HepG2 (cell line): ENCODE measurements around the gene DNAH8. TPM values are rescaled to one million over a fixed set of nuclear protein-coding genes. Genes with fewer than 3 reads are reported as not detected.
A peak's percentile ranks its signal among the peaks of the same experiment; 100 is the strongest.

Experiments used
- ATAC-seq: fragments of 200-7000 bp; cut with Tn5 transposase; 3 replicates; pipeline ENCODE4 v1.9.1; 2020; ENCODE audit warnings: mild to moderate bottlenecking, moderate library complexity
- BruUV-seq: library from RNA; stranded (reverse); fragments of 400-500 nt; replicated peaks from 2 replicates; lab custom pipeline; 2021; lab: Mats Ljungman, UMichigan
- CTCF ChIA-PET: fragments of 300-600 bp; formaldehyde crosslinking; extraction: SDS; loops from one replicate; lab custom pipeline; 2021; ENCODE audit warnings: low total read pairs, inconsistent platforms, low intra/inter-chr PET ratio; lab: Yijun Ruan, JAX
- POLR2A ChIA-PET: fragments of 350-600 bp; sonication (Branson Sonifier 250); formaldehyde crosslinking; loops from one replicate; lab custom pipeline; 2020; ENCODE audit warnings: antibody characterized with exemption, inconsistent platforms; lab: Yijun Ruan, JAX
- DNase-seq: peaks from one replicate; pipeline ENCODE4 v3.0.0-alpha.2; 2015; ENCODE audit warnings: low spot score
- FAIRE-seq: peaks from 3 replicates; lab custom pipeline; 2011; peaks lifted over from hg19 to GRCh38; lab: Jason Lieb, UNC
- H2AFZ ChIP-seq: one replicate; pipeline ENCODE4 v1.6.1; 2011; ENCODE audit warnings: low read length, inconsistent platforms
- H3K27ac ChIP-seq: fragments of 300-600 bp; 3 replicates; pipeline ENCODE4 v1.8.0; 2011; ENCODE audit warnings: mixed run types, mild to moderate bottlenecking, mixed read lengths, low read length, inconsistent platforms; ENCODE audit not compliant: insufficient read depth; ENCODE audit errors: extremely low read length
- H3K27me3 ChIP-seq, 2 experiments: fragments of 200-600 bp in 1 of 2; 2 replicates in 1 of 2; 3 replicates in 1 of 2; pipeline versions ENCODE4 v1.6.0 to v1.8.0; 2011; ENCODE audit warnings: low read length in 2 of 2, mild to moderate bottlenecking in 2 of 2, moderate library complexity in 2 of 2, inconsistent platforms in 1 of 2; ENCODE audit not compliant: insufficient read depth in 2 of 2, control insufficient read depth in 1 of 2
- H3K36me3 ChIP-seq, 2 experiments: fragments of 200-600 bp in 1 of 2; replicated peaks in 1 of 2; 2 replicates in 1 of 2; 3 replicates in 1 of 2; pipeline versions ENCODE4 v1.5.1 to v1.8.0; 2011; ENCODE audit warnings: low read length in 2 of 2, inconsistent platforms in 1 of 2; ENCODE audit not compliant: insufficient read depth in 2 of 2, control insufficient read depth in 1 of 2
- H3K4me1 ChIP-seq: 2 replicates; pipeline ENCODE4 v1.5.1; 2012; ENCODE audit warnings: low read length, inconsistent platforms; ENCODE audit not compliant: insufficient read depth
- H3K4me2 ChIP-seq: 2 replicates; pipeline ENCODE4 v1.6.0; 2011; ENCODE audit warnings: low read depth, low read length, inconsistent platforms
- H3K4me3 ChIP-seq, 3 experiments: fragments of 200-600 bp in 1 of 3; sonication (generic), shearing (Covaris generic) in 1 of 3; replicated peaks in 1 of 3; 2 replicates each; pipeline ENCODE4 v1.5.1; 2011 to 2016; ENCODE audit warnings: low read length in 3 of 3, inconsistent platforms in 2 of 3, low read depth in 2 of 3, mild to moderate bottlenecking in 2 of 3, control low read depth in 1 of 3, mixed read lengths in 1 of 3; ENCODE audit not compliant: insufficient read depth in 1 of 3
- H3K79me2 ChIP-seq: one replicate; pipeline ENCODE4 v1.6.1; 2011; ENCODE audit warnings: low read length, inconsistent platforms; ENCODE audit not compliant: insufficient read depth
- H3K9ac ChIP-seq: 2 replicates; pipeline ENCODE4 v1.6.0; 2011; ENCODE audit warnings: mild to moderate bottlenecking, low read depth, low read length, inconsistent platforms; ENCODE audit not compliant: insufficient read depth
- H3K9me3 ChIP-seq: 2 replicates; pipeline ENCODE4 v1.5.1; 2012; ENCODE audit warnings: mild to moderate bottlenecking, low read length
- H4K20me1 ChIP-seq: 2 replicates; pipeline ENCODE4 v1.6.0; 2011; ENCODE audit warnings: inconsistent platforms, mild to moderate bottlenecking, low read length, moderate library complexity; ENCODE audit not compliant: insufficient read depth
- HNF4G ChIP-seq, 2 experiments: sonication (generic) in 1 of 2; formaldehyde crosslinking in 1 of 2; IDR thresholded peaks; 2 replicates each; pipeline versions ENCODE4 v1.4.0 to v1.6.1; 2011 to 2020; ENCODE audit warnings: borderline replicate concordance in 2 of 2, low read depth in 2 of 2, mild to moderate bottlenecking in 2 of 2, low read length in 1 of 2, missing genetic modification reagents in 1 of 2, moderate library complexity in 1 of 2
- KMT2A ChIP-seq: sonication (generic); formaldehyde crosslinking; IDR thresholded peaks from 2 replicates; pipeline ENCODE4 v1.4.0; 2020; ENCODE audit warnings: missing genetic modification reagents
- RAD51 ChIP-seq: fragments of 450-650 bp; IDR thresholded peaks from 2 replicates; pipeline ENCODE4 v1.6.1; 2016; ENCODE audit warnings: borderline replicate concordance
- SETDB1 ChIP-seq: sonication (generic); formaldehyde crosslinking; IDR thresholded peaks from 2 replicates; pipeline ENCODE4 v1.5.1; 2020; ENCODE audit warnings: missing genetic modification reagents, mild to moderate bottlenecking, borderline replicate concordance
- TMF1 ChIP-seq: sonication (generic); formaldehyde crosslinking; IDR thresholded peaks from 2 replicates; pipeline ENCODE4 v1.8.1; 2022; ENCODE audit warnings: low read depth, missing genetic modification reagents
- ZFP90 ChIP-seq: sonication (generic); formaldehyde crosslinking; IDR thresholded peaks from 2 replicates; pipeline ENCODE4 v1.8.0; 2022; ENCODE audit warnings: missing genetic modification reagents, mild to moderate bottlenecking, inconsistent platforms, borderline replicate concordance
- WGBS: methylation state at CpG from one replicate; pipeline ENCODE4 v1.1.6; 2017; ENCODE audit warnings: low lambda C conversion rate; 5-methylcytosine and 5-hydroxymethylcytosine counted together
- in situ Hi-C: cut with HindIII; loops from 2 replicates; pipeline ENCODE4 v1.10.0; 2017; ENCODE audit warnings: low pct_unique_long_range_greater_than_20kb; ENCODE audit not compliant: extremely low pct_ligation_motif_present
- intact Hi-C: fragments of 100-400 bp; cut with micrococcal nuclease; formaldehyde crosslinking; loops from one replicate; pipeline ENCODE4 v1.10.0; 2022; ENCODE audit not compliant: unreplicated experiment
- polyA plus RNA-seq, 8 experiments: library from polyadenylated mRNA; depleted of rRNA in 3 of 8; stranded (reverse) in 7 of 8; unstranded in 1 of 8; fragments of >200 nt; fragmentation: Illumina TruSeq in 4 of 8; extraction: Trizol in 4 of 8; gene quantifications; 2 replicates each; pipeline versions ENCODE4 v1.2.1 to v1.2.3, GENCODE V29; 2011 to 2016; ENCODE audit warnings: low read depth in 4 of 8, missing spikeins in 1 of 8, mixed read lengths in 1 of 8; ENCODE audit not compliant: insufficient read depth in 1 of 8
- total RNA-seq, 5 experiments: library from RNA; depleted of rRNA; stranded (reverse); fragments of >200 nt; fragmentation: Illumina TruSeq; extraction: Trizol; gene quantifications; 2 replicates each; pipeline ENCODE4 v1.2.3, GENCODE V29; 2016; ENCODE audit warnings: low read depth in 1 of 5
- TF ChIP-seq, protein P1 (sequence below): sonication (generic); formaldehyde crosslinking; IDR thresholded peaks from 2 replicates; pipeline ENCODE4 v1.4.0; 2020; ENCODE audit warnings: missing genetic modification reagents

DNAH8 gene
- total and polyA plus RNA-seq, 2 of the 13 experiments (the other 11 are each of a cell fraction or from before 2014, with no cell fraction given): not detected

DNA sequence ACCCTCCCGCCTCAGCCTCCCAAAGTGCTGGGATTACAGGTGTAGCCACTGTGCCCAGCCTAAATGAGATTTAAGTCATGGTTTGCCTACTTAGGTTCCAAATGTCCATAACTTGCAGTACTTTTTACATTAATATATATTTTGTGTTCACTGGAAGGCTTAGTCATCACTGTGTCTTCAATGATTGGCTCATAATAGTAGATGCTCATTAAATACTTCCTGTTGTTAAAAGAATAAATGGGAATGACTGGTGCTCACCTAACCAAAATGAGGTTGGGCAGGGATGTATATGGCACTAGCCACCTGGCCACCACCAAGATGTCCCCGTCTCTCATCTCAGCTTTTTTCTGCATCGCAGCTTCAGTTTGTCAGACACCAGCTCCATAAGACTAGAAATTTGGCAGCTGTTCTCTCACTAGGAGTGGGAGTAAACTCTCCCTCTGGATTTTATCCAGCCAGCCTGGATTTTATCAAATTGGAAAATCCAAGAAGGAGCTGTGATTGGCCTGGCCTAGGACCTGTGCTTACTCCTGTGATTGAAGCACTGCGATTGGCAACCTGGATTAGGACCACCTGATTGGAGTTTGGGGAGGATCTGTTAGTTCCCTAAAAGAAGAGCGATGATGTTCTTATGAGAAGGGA, 11.0 kb upstream of the DNAH8 start:
- Histone ChIP-seq H3K9me3 (0 out of 2 replicates have a peak, but pooled peaks cover 7% of the 10 kb centered on the region), H4K20me1 (no peaks in the 10 kb centered on the region), H3K36me3 (no peaks in the 10 kb centered on the region; a peak in 2 of 5 replicates), H3K4me3 (no peak overlapping the region), H3K9ac (no peak overlapping the region), H3K4me1 (peaks cover 32% of the 10 kb centered on the region), H2AFZ (no peak overlapping the region), H3K79me2 (peaks cover 17% of the 10 kb centered on the region), H3K4me2 (peak overlapping the region; percentile 75; the same call in 1 of the 2 replicates), H3K27me3 (no peaks in the 10 kb centered on the region; a peak in 1 of 5 replicates), H3K27ac (no peak overlapping the region)
- DNase-seq: no peak
- ChIA-PET POLR2A (no interaction called here), CTCF (no interaction called here)
- intact Hi-C loops: no loop called here
- TF ChIP-seq, protein P1, sequence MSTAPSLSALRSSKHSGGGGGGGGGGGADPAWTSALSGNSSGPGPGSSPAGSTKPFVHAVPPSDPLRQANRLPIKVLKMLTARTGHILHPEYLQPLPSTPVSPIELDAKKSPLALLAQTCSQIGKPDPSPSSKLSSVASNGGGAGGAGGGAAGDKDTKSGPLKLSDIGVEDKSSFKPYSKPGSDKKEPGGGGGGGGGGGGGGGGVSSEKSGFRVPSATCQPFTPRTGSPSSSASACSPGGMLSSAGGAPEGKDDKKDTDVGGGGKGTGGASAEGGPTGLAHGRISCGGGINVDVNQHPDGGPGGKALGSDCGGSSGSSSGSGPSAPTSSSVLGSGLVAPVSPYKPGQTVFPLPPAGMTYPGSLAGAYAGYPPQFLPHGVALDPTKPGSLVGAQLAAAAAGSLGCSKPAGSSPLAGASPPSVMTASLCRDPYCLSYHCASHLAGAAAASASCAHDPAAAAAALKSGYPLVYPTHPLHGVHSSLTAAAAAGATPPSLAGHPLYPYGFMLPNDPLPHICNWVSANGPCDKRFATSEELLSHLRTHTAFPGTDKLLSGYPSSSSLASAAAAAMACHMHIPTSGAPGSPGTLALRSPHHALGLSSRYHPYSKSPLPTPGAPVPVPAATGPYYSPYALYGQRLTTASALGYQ (CRISPR knock-in tag): no peak
- TF ChIP-seq SETDB1 (CRISPR knock-in tag) (no peak), HNF4G (IDR thresholded peaks at IDR 0.05; ENCODE audit: borderline replicate concordance, low read depth, low read length) (no peak), HNF4G (CRISPR knock-in tag; IDR thresholded peaks at IDR 0.05; ENCODE audit: borderline replicate concordance, low read depth) (no peak)
- no peak for ATAC-seq
- no peak for FAIRE-seq
- in situ Hi-C loops: no loop called here
- 67% methylated on average over 5 of the region's 5 CpGs for WGBS
- no TSS peak for BruUV-seq

DNA sequence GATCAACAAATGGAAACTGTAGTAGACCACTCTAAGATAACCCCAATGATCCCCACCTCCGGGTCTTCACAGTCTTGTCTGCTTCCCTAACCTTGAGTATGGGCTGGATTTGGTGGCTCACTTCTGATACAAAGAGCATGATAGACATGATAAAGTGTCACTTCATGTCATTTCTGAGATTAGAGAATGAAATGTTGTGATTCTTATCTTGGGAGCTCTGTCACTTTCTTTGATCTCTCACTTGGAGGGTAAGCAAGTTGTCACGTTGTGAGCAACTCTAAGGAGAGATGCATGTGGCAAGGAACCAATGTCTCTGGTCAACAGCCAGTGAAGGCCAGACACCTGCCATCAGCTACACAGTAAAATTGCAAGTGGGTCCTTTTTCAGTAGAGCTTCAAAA, 9.2 kb upstream of the DNAH8 start:
- Histone ChIP-seq H3K27me3 (no peaks in the 10 kb centered on the region; a peak in 1 of 5 replicates), H3K36me3 (no peaks in the 10 kb centered on the region), H3K4me1 (peaks cover 19% of the 10 kb centered on the region; the same call in 1 of the 2 replicates), H3K4me3 (no peak overlapping the region), H3K9me3 (no peaks in the 10 kb centered on the region), H3K27ac (no peak overlapping the region), H4K20me1 (no peaks in the 10 kb centered on the region), H3K79me2 (peaks cover 10% of the 10 kb centered on the region), H2AFZ (no peak overlapping the region), H3K4me2 (no peak overlapping the region), H3K9ac (no peak overlapping the region)
- 11% methylated on average over 2 of the region's 2 CpGs for WGBS
- FAIRE-seq (no peak), DNase-seq (no peak), ATAC-seq (no peak)
- intact Hi-C loops (no loop called here), in situ Hi-C loops (no loop called here)
- ChIA-PET CTCF (no interaction called here), POLR2A (no interaction called here)
- no TSS peak for BruUV-seq
- TF ChIP-seq TMF1 (CRISPR knock-in tag): no peak
- no peak for TF ChIP-seq KMT2A
- TF ChIP-seq ZFP90: no peak
- no peak for TF ChIP-seq RAD51
